LNCAP (cell line): ENCODE results near the gene LENG8.

Experiments
- CTCF ChIP-seq: fragments of 450-650 bp; IDR thresholded peaks from 2 replicates; pipeline ENCODE4 v1.5.1; 2017; ENCODE audit warnings: mild to moderate bottlenecking

LENG8 gene

GRCh38 chr19:54448774-54449700, at the start of gene LENG8:
Gene LENG8, plus strand, starts transcription at chr19:54449199. Its CDS starts 2,146 bp downstream, at chr19:54451345.
- TF ChIP-seq CTCF: no peak

- no peak for TF ChIP-seq CTCF
These were observed 48.1 kb upstream of the LENG8 start for GRCh38 chr19:54400913-54401312.

- no peak for TF ChIP-seq CTCF
These were observed 45.9 kb upstream of the LENG8 start for GRCh38 chr19:54403054-54403453.

GRCh38 chr19:54405628-54406027, 43.4 kb upstream of the LENG8 start:
- TF ChIP-seq CTCF: no peak

- no peak for TF ChIP-seq CTCF
These were observed 41.2 kb upstream of the LENG8 start for GRCh38 chr19:54407780-54408179.

- TF ChIP-seq CTCF: no peak
These were observed 40.5 kb upstream of the LENG8 start for GRCh38 chr19:54408456-54409026.

- no peak for TF ChIP-seq CTCF
These were observed 38.0 kb upstream of the LENG8 start for GRCh38 chr19:54411033-54411432.
